Trophoblast cell (in vitro differentiated cells and primary cell): ENCODE results near the gene THBS1.

Experiments used
- DNase-seq, 2 donors: peaks; one replicate each; pipeline ENCODE4 v3.0.0-alpha.2; 2016
- H2AFZ ChIP-seq: 2 replicates; pipeline ENCODE4 v1.6.1; 2013; ENCODE audit warnings: low read length, moderate library complexity, mild to moderate bottlenecking; ENCODE audit not compliant: insufficient read depth, poor library complexity
- H2AK5ac ChIP-seq: 2 replicates; pipeline ENCODE4 v1.6.1; 2013; ENCODE audit warnings: mild to moderate bottlenecking, low read length
- H2BK120ac ChIP-seq: 2 replicates; pipeline ENCODE4 v1.6.1; 2013; ENCODE audit warnings: low read length, mild to moderate bottlenecking, moderate library complexity; ENCODE audit not compliant: insufficient read depth, poor library complexity
- H2BK12ac ChIP-seq: 2 replicates; pipeline ENCODE4 v1.6.1; 2013; ENCODE audit warnings: mild to moderate bottlenecking, low read length, moderate library complexity
- H2BK5ac ChIP-seq: 2 replicates; pipeline ENCODE4 v1.6.1; 2013; ENCODE audit warnings: low read length, low read depth, moderate library complexity, mild to moderate bottlenecking; ENCODE audit not compliant: poor library complexity
- H3K14ac ChIP-seq: 2 replicates; pipeline ENCODE4 v1.6.1; 2013; ENCODE audit warnings: mild to moderate bottlenecking, low read length
- H3K18ac ChIP-seq: 2 replicates; pipeline ENCODE4 v1.6.1; 2013; ENCODE audit warnings: mild to moderate bottlenecking, low read length
- H3K23ac ChIP-seq: 2 replicates; pipeline ENCODE4 v1.6.1; 2013; ENCODE audit warnings: low read length
- H3K27ac ChIP-seq: 2 replicates; pipeline ENCODE4 v1.5.1; 2013; ENCODE audit warnings: low read depth, mild to moderate bottlenecking, inconsistent platforms, low read length, moderate library complexity
- H3K27me3 ChIP-seq: 2 replicates; pipeline ENCODE4 v1.6.1; 2013; ENCODE audit warnings: inconsistent platforms, mild to moderate bottlenecking, low read length, moderate library complexity; ENCODE audit not compliant: insufficient read depth
- H3K36me3 ChIP-seq, 2 experiments: 1 replicate in 1 of 2; 2 replicates in 1 of 2; pipeline ENCODE4 v1.6.1; 2013; ENCODE audit warnings: low read length in 2 of 2, mild to moderate bottlenecking in 2 of 2, moderate library complexity in 1 of 2; ENCODE audit not compliant: insufficient read depth in 2 of 2, control insufficient read depth in 1 of 2
- H3K4ac ChIP-seq: 2 replicates; pipeline ENCODE4 v1.6.1; 2013; ENCODE audit warnings: low read depth, mild to moderate bottlenecking, low read length, moderate library complexity
- H3K4me1 ChIP-seq, 2 experiments: 1 replicate in 1 of 2; 2 replicates in 1 of 2; pipeline ENCODE4 v1.6.1; 2013; ENCODE audit warnings: low read length in 2 of 2, mild to moderate bottlenecking in 2 of 2, moderate library complexity in 1 of 2; ENCODE audit not compliant: insufficient read depth in 2 of 2, control insufficient read depth in 1 of 2
- H3K4me2 ChIP-seq: 2 replicates; pipeline ENCODE4 v1.6.1; 2013; ENCODE audit warnings: inconsistent platforms, mild to moderate bottlenecking, low read length, moderate library complexity
- H3K4me3 ChIP-seq: 2 replicates; pipeline ENCODE4 v1.5.1; 2013; ENCODE audit warnings: mild to moderate bottlenecking, low read depth, low read length, inconsistent platforms
- H3K79me1 ChIP-seq: one replicate; pipeline ENCODE4 v1.6.1; 2013; ENCODE audit warnings: low read length
- H3K79me2 ChIP-seq: 2 replicates; pipeline ENCODE4 v1.6.1; 2013; ENCODE audit warnings: low read length, mild to moderate bottlenecking; ENCODE audit not compliant: control insufficient read depth, insufficient read depth, poor library complexity
- H3K9ac ChIP-seq: 2 replicates; pipeline ENCODE4 v1.6.1; 2013; ENCODE audit warnings: mild to moderate bottlenecking, low read length
- H3K9me3 ChIP-seq: 2 replicates; pipeline ENCODE4 v1.6.1; 2013; ENCODE audit warnings: low read depth, mild to moderate bottlenecking, control low read depth, inconsistent platforms, low read length; ENCODE audit not compliant: insufficient read depth
- H4K12ac ChIP-seq: 2 replicates; pipeline ENCODE4 v1.6.1; 2013; ENCODE audit warnings: low read depth, mild to moderate bottlenecking, low read length, moderate library complexity
- H4K8ac ChIP-seq: 2 replicates; pipeline ENCODE4 v1.6.1; 2013; ENCODE audit warnings: low read depth, mild to moderate bottlenecking, low read length, moderate library complexity
- H4K91ac ChIP-seq: one replicate; pipeline ENCODE4 v1.6.1; 2013; ENCODE audit warnings: low read depth, mild to moderate bottlenecking, low read length, moderate library complexity
- WGBS: extraction: QIAGEN DNeasy Blood & Tissue Kit; methylation state at CpG from one replicate; pipeline ENCODE4 v1.1.7; 2013; ENCODE audit warnings: missing lambda C conversion rate; ENCODE audit not compliant: insufficient read length, insufficient coverage; ENCODE audit errors: extremely low coverage; 5-methylcytosine and 5-hydroxymethylcytosine counted together

THBS1 gene

DNA sequence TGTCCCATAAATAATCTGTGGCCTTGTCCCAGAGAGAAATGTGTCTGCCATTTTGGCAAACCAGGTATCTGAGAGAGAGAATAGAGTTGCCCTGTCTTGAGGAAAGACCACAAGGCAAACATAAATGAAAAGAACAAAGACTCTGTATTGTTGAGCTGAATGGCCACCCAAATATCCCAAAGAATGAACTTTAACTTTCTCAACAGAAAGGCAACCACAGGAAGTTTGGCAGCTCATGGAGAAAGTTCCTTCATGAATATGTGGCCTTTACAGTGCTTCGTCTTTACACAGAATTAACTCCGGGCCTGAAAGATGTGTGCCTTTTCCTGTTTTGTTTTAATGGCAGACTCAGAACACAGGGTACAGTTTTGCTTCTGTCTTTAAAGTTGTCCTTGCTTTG, 41.4 kb upstream of the THBS1 start:
- Histone ChIP-seq H2AFZ (no peak overlapping the region), H4K8ac (no peak overlapping the region), H4K91ac (no peak overlapping the region), H3K27ac (no peak overlapping the region), H3K4me3 (no peak overlapping the region), H2AK5ac (no peak overlapping the region), H3K79me1 (no peaks in the 10 kb centered on the region), H3K14ac (no peak overlapping the region), H3K79me2 (no peaks in the 10 kb centered on the region), H3K36me3 (no peaks in the 10 kb centered on the region), H3K4me1 (peaks cover 2 to 3% of the 10 kb centered on the region in 2 experiments), H3K27me3 (no peaks in the 10 kb centered on the region), H3K9ac (no peak overlapping the region), H3K4me2 (no peak overlapping the region), H4K12ac (no peak overlapping the region), H2BK5ac (no peak overlapping the region), H3K9me3 (no peaks in the 10 kb centered on the region), H3K18ac (no peak overlapping the region), H2BK12ac (no peak overlapping the region), H3K4ac (no peak overlapping the region), H3K23ac (no peak overlapping the region), H2BK120ac (no peak overlapping the region)
- WGBS: no CpG with 5 or more reads among the region's 2 CpGs
- no peak for DNase-seq

DNA sequence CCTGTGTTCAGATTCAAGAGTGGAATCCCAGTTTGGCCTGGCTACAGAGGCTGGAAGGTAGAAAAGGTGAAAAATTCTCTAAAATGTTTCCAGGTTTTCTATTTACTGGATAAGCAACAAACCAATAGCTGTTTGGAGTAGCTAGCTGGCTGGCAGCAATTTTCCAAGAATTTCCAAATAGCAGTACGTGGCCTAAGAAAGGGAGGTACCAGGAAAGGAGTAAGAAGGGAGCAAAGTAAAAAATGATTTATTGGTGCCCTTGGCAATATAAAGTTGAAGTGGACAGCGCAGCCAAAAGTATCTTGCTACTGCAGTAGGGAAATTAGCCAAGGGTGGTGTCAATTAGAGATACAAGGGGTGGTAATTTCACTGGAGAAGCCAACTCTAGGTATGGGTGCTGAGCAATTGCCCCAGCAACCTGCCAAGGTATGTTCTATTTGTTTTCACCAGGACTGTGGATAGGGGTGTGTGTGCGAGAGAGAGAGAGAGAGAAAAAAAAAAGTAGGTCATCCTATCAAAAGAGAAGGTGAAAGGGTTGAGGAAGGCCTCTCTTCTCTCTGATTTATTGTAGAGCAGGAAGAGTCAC, 40.8 kb upstream of the THBS1 start:
- no peak overlapping the region for H4K91ac ChIP-seq
- H3K4ac ChIP-seq: no peak overlapping the region
- no peaks in the 10 kb centered on the region for H3K79me1 ChIP-seq
- H3K23ac ChIP-seq: no peak overlapping the region
- DNase-seq: no peak
- peaks cover under 1% of the 10 kb centered on the region in 2 experiments for H3K4me1 ChIP-seq
- H2BK5ac ChIP-seq: no peak overlapping the region
- H3K79me2 ChIP-seq: no peaks in the 10 kb centered on the region
- H2AFZ ChIP-seq: no peak overlapping the region
- H3K4me2 ChIP-seq: no peak overlapping the region
- no peak overlapping the region for H3K4me3 ChIP-seq
- H2BK12ac ChIP-seq: no peak overlapping the region
- no peak overlapping the region for H4K8ac ChIP-seq
- H3K36me3 ChIP-seq: no peaks in the 10 kb centered on the region
- no peak overlapping the region for H3K27ac ChIP-seq
- no peaks in the 10 kb centered on the region for H3K9me3 ChIP-seq
- H3K9ac ChIP-seq: no peak overlapping the region
- no peak overlapping the region for H2AK5ac ChIP-seq
- no peak overlapping the region for H3K18ac ChIP-seq
- no peak overlapping the region for H4K12ac ChIP-seq
- no CpG with 5 or more reads among the region's 3 CpGs for WGBS
- no peaks in the 10 kb centered on the region for H3K27me3 ChIP-seq
- H3K14ac ChIP-seq: no peak overlapping the region
- no peak overlapping the region for H2BK120ac ChIP-seq

DNA sequence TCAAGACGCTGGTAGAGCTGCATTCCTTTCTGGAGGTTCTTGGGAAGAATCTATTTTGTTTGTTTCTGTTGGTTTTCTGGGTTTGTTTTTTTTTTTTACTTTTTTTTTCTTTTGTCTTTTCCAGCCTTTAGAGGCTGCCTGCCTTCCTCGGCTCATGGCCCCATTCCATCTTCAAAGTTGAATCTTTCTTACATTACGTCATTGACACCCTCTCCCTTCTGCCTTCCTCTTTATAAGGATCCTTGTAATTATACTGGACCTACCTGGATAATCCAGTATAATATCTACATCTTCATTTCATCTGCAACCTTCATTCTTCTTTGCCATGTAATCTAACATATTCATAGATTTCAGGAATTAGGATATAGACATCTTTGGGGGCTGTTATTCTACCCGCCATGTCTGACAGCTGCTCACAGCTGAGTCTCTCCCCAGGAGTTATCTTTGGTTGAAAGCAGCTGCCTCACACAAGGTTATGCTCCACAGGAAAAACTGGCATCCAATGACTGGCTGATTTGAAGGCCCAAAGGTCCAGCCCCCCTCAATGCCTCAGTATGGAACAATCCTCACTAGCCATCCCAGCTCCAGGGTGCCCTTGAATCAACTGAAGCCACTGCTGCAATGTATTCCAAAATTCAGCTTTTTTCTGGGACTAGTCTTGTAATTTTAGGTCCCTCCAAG, 38.4 kb upstream of the THBS1 start:
- Histone ChIP-seq H3K4me3 (no peak overlapping the region), H3K23ac (no peak overlapping the region), H3K9ac (no peak overlapping the region), H3K36me3 (no peaks in the 10 kb centered on the region), H2AK5ac (no peak overlapping the region), H3K27me3 (no peaks in the 10 kb centered on the region), H3K14ac (no peak overlapping the region), H3K79me1 (no peaks in the 10 kb centered on the region), H3K4me1 (no peaks in the 10 kb centered on the region), H4K8ac (no peak overlapping the region), H3K4ac (no peak overlapping the region), H4K12ac (no peak overlapping the region), H3K4me2 (no peak overlapping the region), H3K9me3 (no peaks in the 10 kb centered on the region), H3K79me2 (no peaks in the 10 kb centered on the region), H2BK5ac (no peak overlapping the region), H4K91ac (no peak overlapping the region), H3K18ac (no peak overlapping the region), H2BK120ac (no peak overlapping the region), H2BK12ac (no peak overlapping the region), H3K27ac (no peak overlapping the region), H2AFZ (no peak overlapping the region)
- no CpG with 5 or more reads among the region's 4 CpGs for WGBS
- no peak for DNase-seq

DNA sequence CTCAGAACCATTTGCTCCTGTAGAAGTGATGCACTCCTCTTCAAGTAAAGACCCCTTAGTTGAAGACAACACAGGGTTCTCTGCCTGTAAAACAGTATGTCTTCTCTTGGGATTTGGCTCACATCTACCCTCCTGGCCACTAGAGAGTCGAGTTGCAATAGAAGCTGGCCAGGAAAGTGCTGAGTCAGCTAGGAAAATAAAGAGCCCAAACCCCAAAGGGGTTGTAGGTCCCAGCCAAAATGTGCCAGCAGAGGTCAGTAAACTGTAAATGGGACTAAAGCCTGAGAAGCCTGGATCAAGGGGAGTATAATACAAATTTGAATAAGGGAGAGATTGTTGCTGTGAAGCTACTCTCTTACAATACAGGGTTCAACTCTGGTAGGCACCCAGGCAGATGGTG, 37.2 kb upstream of the THBS1 start:
- Histone ChIP-seq H3K4me2 (no peak overlapping the region), H2BK120ac (no peak overlapping the region), H4K12ac (no peak overlapping the region), H4K8ac (no peak overlapping the region), H3K9me3 (no peaks in the 10 kb centered on the region), H2BK12ac (no peak overlapping the region), H3K4me3 (no peak overlapping the region), H3K14ac (no peak overlapping the region), H3K79me1 (no peaks in the 10 kb centered on the region), H3K27me3 (no peaks in the 10 kb centered on the region), H2BK5ac (no peak overlapping the region), H2AK5ac (no peak overlapping the region), H2AFZ (no peak overlapping the region), H3K9ac (no peak overlapping the region), H3K27ac (no peak overlapping the region), H4K91ac (no peak overlapping the region), H3K79me2 (no peaks in the 10 kb centered on the region), H3K4ac (no peak overlapping the region), H3K4me1 (no peaks in the 10 kb centered on the region), H3K18ac (no peak overlapping the region), H3K23ac (no peak overlapping the region), H3K36me3 (no peaks in the 10 kb centered on the region)
- no peak for DNase-seq
- no CpG with 5 or more reads among the region's 1 CpG for WGBS
